H7 (cell line): ENCODE results near the gene MRPL49. TPM values are rescaled to one million over a fixed set of nuclear protein-coding genes. Genes with fewer than 3 reads are reported as not detected.
A peak's percentile ranks its signal among the peaks of the same experiment; 100 is the strongest.
"Not testable (repeated sequence)": the region's sequence is repeated elsewhere in the genome, so short reads cannot be mapped to it uniquely, and the experiment has no call there.

Experiments
- DNase-seq: peaks from one replicate; pipeline ENCODE4 v3.0.0; 2012
- H3K27me3 ChIP-seq: 2 replicates; pipeline ENCODE4 v1.6.0; 2011; ENCODE audit warnings: mild to moderate bottlenecking, low read length; ENCODE audit not compliant: control insufficient read depth, insufficient read depth
- H3K36me3 ChIP-seq: replicated peaks from 2 replicates; pipeline ENCODE4 v1.5.1; 2011; ENCODE audit warnings: low read length; ENCODE audit not compliant: control insufficient read depth, insufficient read depth
- H3K4me3 ChIP-seq: 2 replicates; pipeline ENCODE4 v1.5.1; 2011; ENCODE audit warnings: low read depth, mild to moderate bottlenecking, control low read depth, low read length, moderate library complexity; ENCODE audit not compliant: insufficient read depth
- total RNA-seq: library from RNA; depleted of rRNA; stranded (reverse); fragments of >200 nt; shearing (Covaris generic); gene quantifications from 2 replicates; pipeline ENCODE4 v1.2.3, GENCODE V29; 2014

The MRPL49 gene
- total RNA-seq, 1 experiment from 2014 or later, result 89.9 TPM

DNA sequence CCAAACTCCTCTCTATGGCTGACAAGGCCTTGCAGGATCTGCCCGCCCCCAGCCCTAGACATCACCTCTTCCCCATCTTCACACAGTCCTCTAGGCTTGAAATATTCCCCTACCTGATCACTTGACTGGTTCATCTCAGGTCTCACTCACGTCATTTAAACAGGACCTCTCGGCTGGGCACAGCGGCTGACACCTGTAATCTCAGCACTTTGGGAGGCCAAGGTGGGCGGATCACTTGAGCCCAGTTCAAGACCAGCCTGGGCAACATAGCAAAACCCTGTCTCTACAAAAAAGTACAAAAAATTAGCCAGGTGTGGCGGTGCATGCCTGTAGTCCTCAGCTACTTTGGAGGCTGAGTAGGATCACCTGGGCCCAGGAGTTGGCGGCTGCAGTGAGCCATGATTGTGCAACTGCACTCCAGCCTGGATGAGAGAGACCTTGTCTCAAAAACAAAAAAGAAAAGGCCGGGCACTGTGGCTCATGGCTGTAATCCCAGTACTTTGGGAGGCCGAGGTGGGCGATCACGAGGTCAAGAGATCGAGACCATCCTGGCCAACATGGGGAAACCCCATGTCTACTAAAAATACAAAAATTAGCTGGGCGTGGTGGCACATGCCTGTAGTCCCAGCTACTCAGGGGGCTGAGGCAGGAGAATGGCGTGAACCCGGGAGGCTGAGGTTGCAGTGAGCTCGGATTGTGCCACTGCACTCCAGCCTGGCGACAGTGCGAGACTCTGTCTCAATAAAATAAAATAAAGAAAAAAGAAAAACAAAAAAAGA, 3.0 kb upstream of the MRPL49 start:
- H3K27me3 ChIP-seq, DNase-seq, H3K4me3 ChIP-seq: not testable (repeated sequence)
- peaks cover 23% of the 10 kb centered on the region for H3K36me3 ChIP-seq

DNA sequence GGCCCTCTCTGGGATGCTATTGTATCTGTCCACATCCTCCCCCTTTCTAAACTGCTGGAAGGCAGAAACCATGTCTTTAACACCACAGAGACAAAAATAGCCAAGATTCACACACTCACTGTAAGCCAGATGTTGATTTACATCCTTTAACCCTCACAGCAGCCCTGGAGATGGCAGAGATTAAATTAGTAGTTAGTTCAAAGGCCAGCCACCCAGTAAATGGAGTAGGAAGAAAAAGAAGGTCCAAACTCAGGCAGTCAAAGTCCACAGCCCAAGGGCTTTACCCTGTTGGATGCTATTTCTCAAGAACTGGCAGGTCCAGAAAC, 2.5 kb upstream of the MRPL49 start:
- DNase-seq, result no peak
- Histone ChIP-seq H3K27me3 (no peaks in the 10 kb centered on the region), H3K36me3 (peaks cover 27% of the 10 kb centered on the region), H3K4me3 (no peak overlapping the region)

DNA sequence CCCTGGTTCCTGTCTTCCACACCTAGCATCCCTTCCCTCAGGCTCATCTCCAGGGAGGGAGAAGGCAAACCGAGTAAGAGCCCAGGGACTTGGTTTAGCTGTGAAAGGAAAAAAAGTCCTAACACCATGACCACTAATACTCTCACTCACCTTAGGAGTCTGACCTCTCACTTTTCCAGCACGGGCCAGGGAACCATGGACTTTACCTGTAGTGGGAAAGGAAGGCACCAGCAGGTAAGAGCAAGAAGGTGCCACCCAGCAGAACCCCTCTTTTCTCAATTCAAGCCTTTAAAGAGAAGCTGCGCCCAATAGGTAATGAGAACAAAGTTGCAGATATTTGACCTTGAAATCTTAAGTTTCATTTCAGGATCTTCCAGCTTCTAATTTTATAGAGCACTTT, 1.3 kb upstream of the MRPL49 start:
- Histone ChIP-seq H3K4me3 (peak overlapping the region; percentile 98), H3K36me3 (peaks cover 37% of the 10 kb centered on the region), H3K27me3 (no peaks in the 10 kb centered on the region)
- DNase-seq, result no peak

DNA sequence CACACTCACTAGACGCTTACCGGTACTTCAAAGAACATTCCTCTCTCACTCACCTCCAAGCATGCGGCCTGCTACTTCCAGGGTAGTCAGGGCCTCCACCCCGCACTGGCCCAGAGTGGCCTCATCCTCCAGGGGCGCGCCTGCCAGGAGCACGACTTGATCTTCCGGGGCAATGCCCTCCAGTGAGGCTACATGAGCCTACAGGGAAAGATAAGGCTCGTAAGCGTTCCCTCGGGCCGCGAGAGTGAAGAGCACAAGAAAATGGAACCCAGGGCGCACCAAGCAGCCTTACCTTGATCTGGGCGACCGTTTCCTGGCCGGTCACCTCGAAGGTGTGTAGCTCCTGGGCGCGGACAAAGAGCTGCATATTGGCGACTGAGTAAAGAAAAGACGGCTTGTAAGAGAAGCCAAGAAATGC, 665 bp upstream of the MRPL49 start:
- H3K4me3 ChIP-seq, result peak overlapping the region; percentile 98
- DNase-seq, result peak; percentile 50
- peaks cover 37% of the 10 kb centered on the region for H3K36me3 ChIP-seq
- H3K27me3 ChIP-seq, result no peaks in the 10 kb centered on the region

DNA sequence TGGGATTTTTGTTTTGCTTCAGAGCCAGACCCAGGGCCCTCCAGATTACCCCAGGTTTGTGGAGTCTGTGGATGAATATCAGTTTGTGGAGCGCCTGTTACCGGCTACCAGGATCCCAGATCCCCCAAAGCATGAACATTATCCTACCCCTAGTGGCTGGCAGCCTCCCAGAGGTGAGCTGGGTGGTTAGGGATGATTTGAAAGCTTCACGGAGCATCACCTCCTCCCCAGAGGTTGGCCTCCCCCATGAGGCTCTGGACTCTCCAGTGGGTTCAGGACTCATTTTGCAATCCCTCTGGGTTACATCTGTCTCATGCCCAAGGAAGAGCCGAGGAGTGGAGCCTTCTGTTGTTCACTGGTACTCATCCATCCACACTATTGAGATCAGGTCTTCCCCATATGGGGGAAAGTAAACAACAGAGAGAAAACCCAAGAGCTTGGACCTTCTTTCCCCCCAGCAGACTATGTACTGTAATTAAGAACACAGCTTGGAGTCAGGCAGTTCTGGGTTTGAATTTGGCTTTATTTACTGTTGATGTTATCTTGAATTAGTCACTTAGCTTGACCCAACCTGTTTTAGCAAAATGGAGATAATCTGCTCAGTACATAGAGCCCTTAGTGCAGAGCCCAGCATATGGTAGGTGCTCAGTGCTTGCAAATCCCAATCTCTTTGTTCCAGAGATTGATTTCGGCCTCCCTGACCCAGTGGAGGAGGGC, 2.5 kb downstream of the MRPL49 start:
- no peaks in the 10 kb centered on the region for H3K27me3 ChIP-seq
- peaks cover 50% of the 10 kb centered on the region for H3K36me3 ChIP-seq
- no peak overlapping the region for H3K4me3 ChIP-seq
- no peak for DNase-seq

DNA sequence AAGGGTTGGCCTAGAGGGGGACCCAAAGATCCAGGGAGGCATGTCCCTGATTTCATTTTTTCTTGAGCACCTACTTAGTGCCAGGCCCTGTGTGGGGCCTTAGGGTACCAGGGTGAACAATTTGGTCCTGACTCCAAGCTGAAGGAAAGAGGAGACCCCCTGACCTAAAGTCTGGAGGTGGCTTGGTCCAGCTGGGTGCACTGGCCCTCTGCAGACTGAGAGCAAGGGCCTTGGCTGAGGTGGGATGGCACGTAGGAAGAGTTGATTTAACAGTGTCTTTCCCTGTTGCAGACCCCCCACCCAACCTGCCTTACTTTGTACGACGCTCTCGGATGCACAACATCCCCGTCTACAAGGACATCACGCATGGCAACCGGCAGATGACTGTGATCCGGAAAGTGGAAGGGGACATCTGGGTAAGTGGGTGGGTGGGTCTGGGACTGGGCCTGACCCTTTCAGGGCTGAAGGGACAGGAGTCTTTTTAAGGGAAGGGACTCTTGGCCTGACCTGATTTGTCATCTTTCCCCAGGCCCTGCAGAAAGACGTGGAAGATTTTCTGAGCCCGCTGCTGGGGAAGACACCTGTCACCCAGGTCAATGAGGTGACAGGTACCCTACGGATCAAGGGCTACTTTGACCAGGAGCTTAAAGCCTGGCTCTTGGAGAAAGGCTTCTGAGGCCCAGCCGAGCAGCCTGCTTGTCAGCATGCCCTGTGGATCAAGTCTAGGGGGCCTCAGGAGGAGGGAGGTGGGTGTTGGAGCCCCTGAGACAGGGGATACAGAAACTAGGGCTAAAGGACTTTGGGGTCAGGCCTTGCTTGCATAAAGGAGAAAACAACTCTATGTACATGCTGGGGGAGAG, 3.3 kb downstream of the MRPL49 start:
- Histone ChIP-seq H3K4me3 (no peak overlapping the region), H3K36me3 (peaks cover 46% of the 10 kb centered on the region), H3K27me3 (no peaks in the 10 kb centered on the region)
- no peak for DNase-seq

DNA sequence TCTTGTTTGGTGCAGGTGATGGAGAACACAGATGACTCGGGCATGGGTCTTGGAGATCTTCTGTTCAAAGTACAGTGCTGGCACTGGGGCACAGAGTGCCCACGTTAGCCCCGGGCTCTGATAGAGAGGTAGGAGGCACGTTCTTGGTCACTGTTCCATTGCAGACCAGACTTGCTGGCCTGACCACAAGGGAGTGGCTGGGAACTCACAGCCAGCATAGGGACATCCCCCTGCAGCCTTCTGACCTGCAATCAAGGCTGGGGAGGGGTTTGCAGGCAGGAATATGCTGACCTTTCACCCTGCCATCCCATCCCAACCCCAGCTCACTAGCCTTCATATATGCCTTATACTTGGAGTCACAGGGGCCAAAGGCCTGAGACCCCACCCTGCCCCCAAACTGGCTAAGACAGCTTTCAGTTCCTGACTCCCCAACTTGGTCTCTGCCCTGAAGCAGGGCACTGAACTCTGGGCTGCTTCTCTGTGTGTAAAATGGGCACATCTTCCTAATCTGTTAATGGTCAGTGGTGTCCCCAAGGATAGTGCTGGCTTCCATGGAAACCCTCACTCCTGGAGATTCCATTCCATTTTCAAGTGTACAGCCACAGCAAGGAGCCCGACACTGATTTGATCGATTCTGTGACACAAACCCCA, 4.6 kb downstream of the MRPL49 start:
- peak; percentile 26 for DNase-seq
- no peaks in the 10 kb centered on the region for H3K27me3 ChIP-seq
- peaks cover 46% of the 10 kb centered on the region for H3K36me3 ChIP-seq
- H3K4me3 ChIP-seq, result no peak overlapping the region

DNA sequence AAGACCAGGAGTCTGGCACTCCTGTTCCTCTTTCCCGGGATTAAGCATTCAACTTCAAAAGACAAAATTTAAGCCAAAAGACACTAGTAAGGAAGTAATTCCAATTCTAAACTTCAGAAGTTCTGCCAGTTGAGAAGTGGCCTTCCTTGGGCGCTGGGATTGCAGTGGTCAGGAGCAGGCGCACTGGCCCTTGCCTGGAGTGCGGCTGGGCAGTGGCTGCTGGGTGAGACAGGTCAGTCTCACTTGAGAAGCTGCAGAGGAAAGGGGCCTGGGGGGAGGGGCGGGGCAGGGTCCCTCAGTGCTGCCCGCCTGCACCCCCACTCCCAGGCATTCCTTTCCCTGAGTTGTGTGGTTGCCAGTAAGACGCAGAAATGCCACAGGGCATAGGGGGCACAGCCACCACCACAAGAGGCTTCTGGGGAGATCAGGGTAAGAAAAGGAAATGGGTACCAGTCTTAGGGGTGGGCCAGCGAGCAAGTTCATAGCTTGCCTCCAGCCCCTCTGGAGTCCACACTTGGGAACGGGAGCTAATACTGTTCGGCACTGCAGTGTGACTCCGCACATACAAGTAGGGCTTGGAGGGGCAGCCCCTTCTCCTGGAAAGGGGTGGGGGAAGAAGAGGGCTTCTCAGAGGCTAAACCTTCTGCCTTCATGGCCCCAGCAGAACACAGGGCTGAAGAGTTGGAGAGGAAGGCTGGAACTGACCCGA, 5.5 kb downstream of the MRPL49 start:
- Histone ChIP-seq H3K36me3 (peaks cover 52% of the 10 kb centered on the region), H3K4me3 (no peak overlapping the region), H3K27me3 (no peaks in the 10 kb centered on the region)
- DNase-seq, result peak; percentile 38

DNA sequence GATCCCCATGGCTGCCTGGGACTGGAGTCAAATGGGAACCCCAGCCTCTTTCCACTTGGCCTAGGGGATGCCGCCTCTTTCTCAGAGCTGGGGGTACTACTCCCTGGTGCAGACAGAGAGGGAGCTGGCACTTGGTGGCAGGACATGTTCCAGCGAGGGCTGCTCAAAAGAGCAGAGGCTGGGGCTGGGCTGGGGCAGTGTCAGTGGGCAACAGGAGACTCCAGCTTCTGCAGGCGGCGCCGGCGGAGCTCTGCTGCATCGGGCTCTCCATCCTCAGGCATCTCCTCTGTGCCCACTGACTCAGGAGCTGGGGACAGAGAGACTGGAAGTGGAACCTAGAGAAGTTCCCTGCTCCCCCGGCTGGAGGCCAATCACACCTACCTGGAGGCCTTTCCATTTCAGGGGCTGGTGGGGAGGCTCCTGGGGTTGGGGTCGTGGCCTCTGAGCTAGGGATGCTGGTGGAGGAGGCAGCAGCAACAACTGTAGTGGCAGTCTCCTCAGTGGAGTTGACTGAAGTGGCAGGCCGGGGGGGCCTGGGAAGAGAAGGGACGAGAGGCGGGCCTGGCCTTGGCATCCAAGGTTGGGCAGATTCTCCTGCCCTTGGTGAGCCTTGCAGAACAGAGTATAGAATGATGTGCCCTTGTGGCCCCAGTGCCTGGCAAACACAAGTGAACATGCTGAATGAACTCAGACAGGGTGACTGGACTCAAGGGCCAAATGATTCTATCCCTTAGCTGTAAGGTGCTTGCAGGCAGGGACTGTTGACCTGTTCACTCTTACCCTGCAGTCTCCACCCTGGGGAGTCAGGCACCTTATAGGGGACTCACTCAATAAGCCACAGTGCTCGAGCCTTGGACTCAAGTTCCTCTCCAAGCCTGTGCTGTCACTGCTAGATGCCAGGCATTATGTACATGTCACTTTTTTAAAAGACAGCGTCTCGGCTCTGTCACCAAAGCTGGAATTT, 6.3 kb downstream of the MRPL49 start:
- Histone ChIP-seq H3K4me3 (no peak overlapping the region), H3K27me3 (no peaks in the 10 kb centered on the region), H3K36me3 (peaks cover 56% of the 10 kb centered on the region)
- DNase-seq, result peak; percentile 28

DNA sequence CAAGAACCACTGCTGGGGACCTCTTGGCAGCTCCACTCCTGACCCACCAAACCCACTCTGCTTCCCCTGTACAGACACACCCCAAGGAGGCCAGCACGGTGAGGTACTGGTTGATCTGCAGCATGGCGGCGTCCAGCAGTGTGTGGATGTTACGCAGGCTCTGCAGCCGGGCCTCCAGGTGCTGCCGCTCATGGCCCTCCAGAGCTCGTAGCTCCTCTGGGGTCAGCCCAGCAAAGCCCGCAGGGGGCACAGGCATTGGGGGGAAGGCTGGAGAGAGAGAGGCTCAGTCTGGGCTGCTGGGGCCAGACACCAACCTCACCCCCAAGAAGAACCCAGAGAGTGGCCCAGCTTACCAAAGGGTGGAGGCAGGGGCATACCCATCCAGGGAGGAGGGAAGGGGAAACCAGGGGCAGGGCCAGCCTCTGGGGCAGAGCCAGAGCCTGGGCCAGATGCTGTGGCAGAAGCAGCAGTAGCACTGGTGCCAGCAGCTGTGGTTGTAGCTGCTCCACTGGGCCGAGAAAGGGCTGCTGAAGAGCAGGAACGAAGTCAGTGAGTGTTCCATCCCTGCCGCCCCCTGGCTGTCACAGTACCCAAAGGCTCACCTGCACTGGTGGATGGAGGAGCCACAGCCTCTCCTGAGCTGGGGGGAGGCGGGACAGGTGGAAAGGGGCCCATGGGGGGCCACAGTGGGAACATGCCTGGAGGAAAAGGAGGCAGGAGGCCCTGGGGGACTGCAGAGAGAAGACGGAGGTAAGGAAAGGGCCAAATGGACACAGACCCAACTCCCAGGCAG, 7.7 kb downstream of the MRPL49 start:
- peaks cover 50% of the 10 kb centered on the region for H3K36me3 ChIP-seq
- DNase-seq, result peak; percentile 72
- no peak overlapping the region for H3K4me3 ChIP-seq
- H3K27me3 ChIP-seq, result no peaks in the 10 kb centered on the region

DNA sequence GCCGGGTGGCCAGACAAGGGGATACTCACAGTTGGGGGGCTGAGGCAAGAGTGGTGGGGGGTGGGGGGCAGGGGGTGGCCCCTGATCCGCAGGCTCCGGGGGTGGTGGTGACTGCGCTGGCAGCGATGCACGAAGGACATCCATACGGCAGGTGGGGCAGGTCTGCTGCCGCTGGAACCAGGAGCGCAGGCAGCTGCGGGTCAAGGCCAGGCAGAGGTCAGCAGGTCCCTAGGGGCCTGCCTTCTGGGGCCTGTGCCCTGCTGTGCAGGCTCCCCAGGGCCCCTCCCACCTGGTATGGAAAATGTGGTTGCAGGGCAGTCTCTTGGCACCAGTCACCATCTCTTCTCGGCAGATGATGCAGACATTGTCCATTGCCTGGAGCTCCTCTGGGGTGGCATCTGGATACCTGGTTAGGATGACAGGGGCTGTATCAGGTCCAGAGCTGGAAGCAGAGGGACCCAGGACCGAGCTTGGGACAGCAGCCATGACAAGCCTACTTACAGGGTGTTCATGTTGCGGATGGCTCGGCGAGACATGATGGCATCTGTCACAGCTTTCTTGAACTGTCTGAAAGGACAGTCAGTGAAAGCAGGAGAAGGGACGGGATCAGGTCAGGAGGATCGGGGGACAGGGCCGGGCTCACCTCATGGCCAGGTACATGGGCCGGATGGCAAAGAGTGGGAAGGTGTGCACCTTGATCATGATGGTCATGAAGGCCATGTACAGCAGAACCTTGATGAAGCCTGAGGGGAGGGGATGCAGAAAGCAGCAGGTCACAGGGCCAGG, 8.7 kb downstream of the MRPL49 start:
- no peaks in the 10 kb centered on the region for H3K27me3 ChIP-seq
- no peak for DNase-seq
- H3K4me3 ChIP-seq, result no peak overlapping the region
- H3K36me3 ChIP-seq, result peaks cover 42% of the 10 kb centered on the region

DNA sequence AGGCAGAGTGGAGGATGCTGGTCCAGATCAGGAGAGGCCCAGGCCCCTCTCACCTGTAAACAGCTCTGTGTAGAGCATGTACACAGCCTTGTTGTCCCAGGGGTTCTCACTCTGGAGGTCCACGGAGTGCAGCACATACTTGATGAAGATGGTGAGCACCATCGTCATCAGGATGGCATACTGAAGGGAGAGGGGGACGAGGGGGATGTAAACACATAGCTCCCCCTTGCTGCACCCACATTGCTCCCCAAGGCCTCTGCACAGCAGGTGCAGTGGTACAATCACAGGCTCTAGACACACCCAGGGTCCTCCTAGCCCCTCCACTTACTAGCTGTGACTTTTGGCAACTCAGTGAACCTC, 9.3 kb downstream of the MRPL49 start:
- Histone ChIP-seq H3K36me3 (peaks cover 39% of the 10 kb centered on the region), H3K4me3 (no peak overlapping the region), H3K27me3 (no peaks in the 10 kb centered on the region)
- no peak for DNase-seq
